Panc1 (cell line): ENCODE data around the gene CCL13. TPM values are rescaled to one million over a fixed set of nuclear protein-coding genes. Genes with fewer than 3 reads are reported as not detected.

Experiments used
- ATAC-seq: fragments of 200-7000 bp; cut with Tn5 transposase; 2 replicates; pipeline ENCODE4 v1.9.1; 2020; ENCODE audit warnings: mild to moderate bottlenecking, moderate library complexity
- BruUV-seq: library from RNA; stranded (reverse); fragments of 400-500 nt; replicated peaks from 2 replicates; lab custom pipeline; 2021; lab: Mats Ljungman, UMichigan
- CTCF ChIA-PET: fragments of 300-600 bp; sonication (Branson Sonifier 250); formaldehyde crosslinking; loops from one replicate; lab custom pipeline; 2022; ENCODE audit warnings: antibody characterized with exemption; lab: Charles Lee
- POLR2A ChIA-PET: fragments of 300-600 bp; sonication (Branson Sonifier 250); formaldehyde crosslinking; loops from one replicate; lab custom pipeline; 2022; ENCODE audit warnings: antibody characterized with exemption; lab: Charles Lee
- DNase-seq: peaks from one replicate; pipeline ENCODE4 v3.0.0-alpha.2; 2010; ENCODE audit warnings: low read depth, low spot score
- H3K27ac ChIP-seq: 2 replicates; pipeline ENCODE4 v1.5.1; 2011; ENCODE audit warnings: mild to moderate bottlenecking, low read length, inconsistent platforms
- H3K27me3 ChIP-seq: fragments of 200-500 bp; sonication (Bioruptor generic); 2 replicates; pipeline ENCODE4 v1.6.0; 2014; ENCODE audit warnings: low read length, inconsistent platforms; ENCODE audit not compliant: control insufficient read depth, insufficient read depth
- H3K36me3 ChIP-seq: fragments of 200-500 bp; sonication (Bioruptor generic); 2 replicates; pipeline ENCODE4 v1.5.1; 2014; ENCODE audit warnings: inconsistent platforms, mild to moderate bottlenecking, low read length, moderate library complexity; ENCODE audit not compliant: control insufficient read depth, insufficient read depth
- H3K4me1 ChIP-seq: 2 replicates; pipeline ENCODE4 v1.5.1; 2011; ENCODE audit warnings: inconsistent platforms, mild to moderate bottlenecking, low read length, moderate library complexity; ENCODE audit not compliant: control insufficient read depth, insufficient read depth
- H3K4me3 ChIP-seq, 2 experiments: 2 replicates each; pipeline ENCODE4 v1.5.1; 2011 to 2012; ENCODE audit warnings: low read depth in 2 of 2, low read length in 2 of 2, mild to moderate bottlenecking in 2 of 2, inconsistent platforms in 1 of 2, moderate library complexity in 1 of 2
- H3K9me3 ChIP-seq: fragments of 200-500 bp; sonication (Bioruptor generic); 2 replicates; pipeline ENCODE4 v1.5.1; 2014; ENCODE audit warnings: low read depth, mild to moderate bottlenecking, inconsistent platforms, low read length, moderate library complexity; ENCODE audit not compliant: control insufficient read depth, insufficient read depth
- POLR2AphosphoS5 ChIP-seq: IDR thresholded peaks from 2 replicates; pipeline ENCODE4 v1.6.1; 2012; ENCODE audit warnings: mild to moderate bottlenecking, low read depth, low read length, moderate library complexity
- SIN3A ChIP-seq: IDR thresholded peaks from 2 replicates; pipeline ENCODE4 v1.6.1; 2012; ENCODE audit warnings: low read depth, mild to moderate bottlenecking, low read length, moderate library complexity, borderline replicate concordance; ENCODE audit not compliant: insufficient read depth
- TCF7L2 ChIP-seq: IDR thresholded peaks from 2 replicates; pipeline ENCODE4 v1.6.1; 2011; ENCODE audit warnings: mild to moderate bottlenecking, low read depth, low read length, inconsistent platforms
- in situ Hi-C: cut with HindIII; loops from 2 replicates; pipeline ENCODE4 v1.10.0; 2016; ENCODE audit warnings: low sequenced_read_pairs, low pct_unique_long_range_greater_than_20kb
- intact Hi-C: fragments of 100-400 bp; cut with micrococcal nuclease; formaldehyde crosslinking; loops from one replicate; pipeline ENCODE4 v1.10.0; 2022; ENCODE audit not compliant: unreplicated experiment
- total RNA-seq: library from RNA; stranded (reverse); gene quantifications from one replicate; pipeline ENCODE4 v1.2.1, GENCODE V29; 2021; ENCODE audit not compliant: unreplicated experiment
- TF ChIP-seq, protein P1 (sequence below), 2 experiments: IDR thresholded peaks; 2 replicates each; pipeline ENCODE4 v1.6.1; 2011 to 2012; ENCODE audit warnings: low read depth in 2 of 2, control low read depth in 1 of 2, low read length in 1 of 2, mild to moderate bottlenecking in 1 of 2, moderate library complexity in 1 of 2; ENCODE audit not compliant: insufficient read depth in 1 of 2
- TF ChIP-seq, protein P2 (sequence below): fragments of 450-650 bp; IDR thresholded peaks from 2 replicates; pipeline ENCODE4 v1.5.1; 2017; ENCODE audit warnings: mild to moderate bottlenecking

The CCL13 gene
- total RNA-seq, 1 experiment from 2014 or later = not detected

DNA sequence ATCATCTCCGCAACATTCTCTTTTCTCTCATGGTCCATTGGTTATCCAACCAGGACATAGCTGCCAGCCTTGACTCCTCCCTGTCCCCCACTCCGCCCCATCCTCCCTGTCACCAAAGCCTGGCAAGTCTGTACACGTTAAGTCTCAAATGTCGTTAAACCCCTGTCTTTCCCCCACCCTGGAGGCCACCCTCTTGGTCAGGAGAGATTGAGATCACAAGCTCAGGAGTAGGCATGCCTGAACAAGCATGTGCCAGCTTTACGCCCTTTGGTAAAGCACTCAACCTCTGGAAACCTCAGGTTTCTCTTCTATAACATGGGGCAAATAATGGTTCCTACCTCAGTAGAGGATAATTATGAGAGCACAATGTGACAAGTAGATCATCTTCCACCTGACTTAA, 44.9 kb downstream of the CCL13 start:
- intact Hi-C loops (no loop called here), in situ Hi-C loops (no loop called here)
- ATAC-seq (no peak), DNase-seq (no peak)
- no peaks in the 10 kb centered on the region for H3K36me3 ChIP-seq
- no peak overlapping the region for H3K4me3 ChIP-seq
- ChIA-PET POLR2A (no interaction called here), CTCF (no interaction called here)
- TF ChIP-seq TCF7L2 = no peak
- TF ChIP-seq, protein P1, sequence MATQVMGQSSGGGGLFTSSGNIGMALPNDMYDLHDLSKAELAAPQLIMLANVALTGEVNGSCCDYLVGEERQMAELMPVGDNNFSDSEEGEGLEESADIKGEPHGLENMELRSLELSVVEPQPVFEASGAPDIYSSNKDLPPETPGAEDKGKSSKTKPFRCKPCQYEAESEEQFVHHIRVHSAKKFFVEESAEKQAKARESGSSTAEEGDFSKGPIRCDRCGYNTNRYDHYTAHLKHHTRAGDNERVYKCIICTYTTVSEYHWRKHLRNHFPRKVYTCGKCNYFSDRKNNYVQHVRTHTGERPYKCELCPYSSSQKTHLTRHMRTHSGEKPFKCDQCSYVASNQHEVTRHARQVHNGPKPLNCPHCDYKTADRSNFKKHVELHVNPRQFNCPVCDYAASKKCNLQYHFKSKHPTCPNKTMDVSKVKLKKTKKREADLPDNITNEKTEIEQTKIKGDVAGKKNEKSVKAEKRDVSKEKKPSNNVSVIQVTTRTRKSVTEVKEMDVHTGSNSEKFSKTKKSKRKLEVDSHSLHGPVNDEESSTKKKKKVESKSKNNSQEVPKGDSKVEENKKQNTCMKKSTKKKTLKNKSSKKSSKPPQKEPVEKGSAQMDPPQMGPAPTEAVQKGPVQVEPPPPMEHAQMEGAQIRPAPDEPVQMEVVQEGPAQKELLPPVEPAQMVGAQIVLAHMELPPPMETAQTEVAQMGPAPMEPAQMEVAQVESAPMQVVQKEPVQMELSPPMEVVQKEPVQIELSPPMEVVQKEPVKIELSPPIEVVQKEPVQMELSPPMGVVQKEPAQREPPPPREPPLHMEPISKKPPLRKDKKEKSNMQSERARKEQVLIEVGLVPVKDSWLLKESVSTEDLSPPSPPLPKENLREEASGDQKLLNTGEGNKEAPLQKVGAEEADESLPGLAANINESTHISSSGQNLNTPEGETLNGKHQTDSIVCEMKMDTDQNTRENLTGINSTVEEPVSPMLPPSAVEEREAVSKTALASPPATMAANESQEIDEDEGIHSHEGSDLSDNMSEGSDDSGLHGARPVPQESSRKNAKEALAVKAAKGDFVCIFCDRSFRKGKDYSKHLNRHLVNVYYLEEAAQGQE (IDR thresholded peaks at IDR 0.05; ENCODE audit: insufficient read depth in 1 of 2, low read depth in 2 of 2, low read length in 1 of 2) = no peak
- no peak for TF ChIP-seq SIN3A
- TF ChIP-seq, protein P2, sequence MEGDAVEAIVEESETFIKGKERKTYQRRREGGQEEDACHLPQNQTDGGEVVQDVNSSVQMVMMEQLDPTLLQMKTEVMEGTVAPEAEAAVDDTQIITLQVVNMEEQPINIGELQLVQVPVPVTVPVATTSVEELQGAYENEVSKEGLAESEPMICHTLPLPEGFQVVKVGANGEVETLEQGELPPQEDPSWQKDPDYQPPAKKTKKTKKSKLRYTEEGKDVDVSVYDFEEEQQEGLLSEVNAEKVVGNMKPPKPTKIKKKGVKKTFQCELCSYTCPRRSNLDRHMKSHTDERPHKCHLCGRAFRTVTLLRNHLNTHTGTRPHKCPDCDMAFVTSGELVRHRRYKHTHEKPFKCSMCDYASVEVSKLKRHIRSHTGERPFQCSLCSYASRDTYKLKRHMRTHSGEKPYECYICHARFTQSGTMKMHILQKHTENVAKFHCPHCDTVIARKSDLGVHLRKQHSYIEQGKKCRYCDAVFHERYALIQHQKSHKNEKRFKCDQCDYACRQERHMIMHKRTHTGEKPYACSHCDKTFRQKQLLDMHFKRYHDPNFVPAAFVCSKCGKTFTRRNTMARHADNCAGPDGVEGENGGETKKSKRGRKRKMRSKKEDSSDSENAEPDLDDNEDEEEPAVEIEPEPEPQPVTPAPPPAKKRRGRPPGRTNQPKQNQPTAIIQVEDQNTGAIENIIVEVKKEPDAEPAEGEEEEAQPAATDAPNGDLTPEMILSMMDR = no peak
- TF ChIP-seq POLR2AphosphoS5 = no peak
- BruUV-seq = no TSS peak
- no peak overlapping the region for H3K27ac ChIP-seq
- no peaks in the 10 kb centered on the region for H3K9me3 ChIP-seq
- no peaks in the 10 kb centered on the region for H3K4me1 ChIP-seq
- H3K27me3 ChIP-seq = no peaks in the 10 kb centered on the region

DNA sequence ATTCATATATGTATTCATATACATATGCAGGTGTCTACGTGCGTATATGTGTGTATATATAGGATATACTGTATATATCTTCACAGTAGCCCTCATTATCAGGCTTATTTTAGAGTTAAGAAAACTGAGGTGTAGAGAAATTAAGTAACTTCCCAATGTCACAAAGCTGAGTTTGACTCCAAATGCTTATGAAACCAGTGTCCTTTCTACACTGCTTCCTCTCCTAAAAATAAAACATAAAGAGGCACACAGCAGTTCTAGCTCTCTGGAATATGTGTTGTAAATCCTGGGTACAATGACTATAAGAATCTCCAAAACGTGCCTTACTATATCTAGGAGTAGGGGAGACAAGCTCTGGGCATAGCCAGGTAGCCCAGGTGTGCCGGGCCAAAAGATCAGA, 46.7 kb downstream of the CCL13 start:
- intact Hi-C loops (no loop called here), in situ Hi-C loops (no loop called here)
- CTCF ChIA-PET = no interaction called here

More for the DNA sequence above, 46.7 kb downstream of the CCL13 start:
- H3K9me3 ChIP-seq = no peaks in the 10 kb centered on the region
- H3K27ac ChIP-seq = no peak overlapping the region
- no peak overlapping the region for H3K4me3 ChIP-seq
- no peak for TF ChIP-seq TCF7L2
- TF ChIP-seq POLR2AphosphoS5 = no peak
- TF ChIP-seq, protein P2 = no peak
- no peak for TF ChIP-seq SIN3A
- TF ChIP-seq, protein P1 (IDR thresholded peaks at IDR 0.05; ENCODE audit: insufficient read depth in 1 of 2, low read depth in 2 of 2, low read length in 1 of 2) = no peak
- POLR2A ChIA-PET = no interaction called here
- BruUV-seq = no TSS peak
- DNase-seq (no peak), ATAC-seq (no peak)
- H3K36me3 ChIP-seq = no peaks in the 10 kb centered on the region
- H3K4me1 ChIP-seq = no peaks in the 10 kb centered on the region
- 0 out of 2 replicates have a peak, but pooled peaks cover 4% of the 10 kb centered on the region for H3K27me3 ChIP-seq
